Breast epithelium (tissue), 3 donors: ENCODE results near the gene MRPL16.
"Not testable (repeated sequence)": the region's sequence is repeated elsewhere in the genome, so short reads cannot be mapped to it uniquely, and the experiment has no call there.

Experiments
- POLR2A ChIP-seq: fragments of 450-650 bp; IDR thresholded peaks from one replicate; pipeline ENCODE4 v1.6.1; 2016; ENCODE audit warnings: antibody characterized with exemption, mild to moderate bottlenecking, moderate library complexity
- TF ChIP-seq, protein P1 (sequence below), 3 donors: fragments of 450-650 bp; IDR thresholded peaks; one replicate each; pipeline ENCODE4 v1.5.1; 2016 to 2017; ENCODE audit warnings: antibody characterized with exemption in 3 of 3, mild to moderate bottlenecking in 3 of 3, moderate library complexity in 3 of 3

- TF ChIP-seq, protein P1, sequence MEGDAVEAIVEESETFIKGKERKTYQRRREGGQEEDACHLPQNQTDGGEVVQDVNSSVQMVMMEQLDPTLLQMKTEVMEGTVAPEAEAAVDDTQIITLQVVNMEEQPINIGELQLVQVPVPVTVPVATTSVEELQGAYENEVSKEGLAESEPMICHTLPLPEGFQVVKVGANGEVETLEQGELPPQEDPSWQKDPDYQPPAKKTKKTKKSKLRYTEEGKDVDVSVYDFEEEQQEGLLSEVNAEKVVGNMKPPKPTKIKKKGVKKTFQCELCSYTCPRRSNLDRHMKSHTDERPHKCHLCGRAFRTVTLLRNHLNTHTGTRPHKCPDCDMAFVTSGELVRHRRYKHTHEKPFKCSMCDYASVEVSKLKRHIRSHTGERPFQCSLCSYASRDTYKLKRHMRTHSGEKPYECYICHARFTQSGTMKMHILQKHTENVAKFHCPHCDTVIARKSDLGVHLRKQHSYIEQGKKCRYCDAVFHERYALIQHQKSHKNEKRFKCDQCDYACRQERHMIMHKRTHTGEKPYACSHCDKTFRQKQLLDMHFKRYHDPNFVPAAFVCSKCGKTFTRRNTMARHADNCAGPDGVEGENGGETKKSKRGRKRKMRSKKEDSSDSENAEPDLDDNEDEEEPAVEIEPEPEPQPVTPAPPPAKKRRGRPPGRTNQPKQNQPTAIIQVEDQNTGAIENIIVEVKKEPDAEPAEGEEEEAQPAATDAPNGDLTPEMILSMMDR (IDR thresholded peaks at IDR 0.05), result not testable (repeated sequence)
- TF ChIP-seq POLR2A, result not testable (repeated sequence)
Measured at GRCh38 chr11:59851416-59851815, 40.8 kb upstream of the MRPL16 start.
